ENCODE results near the gene THBS2.

The THBS2 gene

DNA sequence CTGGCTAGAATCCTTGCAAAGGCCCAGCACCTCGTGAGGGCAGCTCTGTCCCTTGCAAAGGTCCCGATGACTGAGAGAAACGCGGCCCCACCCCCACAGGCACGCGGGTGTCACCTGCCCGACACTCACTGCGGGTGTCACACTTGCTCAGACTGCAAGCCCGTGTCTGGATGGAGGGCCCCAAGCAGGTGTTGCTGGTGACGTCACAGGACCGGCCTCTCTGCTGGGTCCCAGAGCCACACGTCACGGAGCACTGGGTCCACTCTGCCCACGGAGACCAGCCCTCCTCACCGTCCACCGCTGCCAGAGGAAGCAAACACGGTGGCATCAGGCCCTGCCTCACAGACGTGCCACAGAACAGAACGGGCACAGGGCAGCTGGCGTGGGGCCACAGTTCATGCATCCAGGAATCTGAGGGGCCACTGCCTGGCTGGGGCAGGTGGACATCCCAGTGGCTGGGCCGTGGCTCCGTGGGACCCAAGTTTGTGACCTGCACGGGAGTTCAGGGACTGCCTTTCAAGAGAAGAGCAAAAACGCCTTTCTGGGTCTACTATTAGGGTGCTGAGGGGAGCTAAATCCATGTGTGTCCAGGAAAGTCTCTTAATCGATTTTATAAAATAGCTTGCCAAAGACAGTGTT, 16.0 kb downstream of the THBS2 start:
- Histone ChIP-seq H3K4me3 (no peak overlapping the region), H3K27ac (peak overlapping the region in 1 of 2 donors; percentile 81)
- TF ChIP-seq, protein P1, sequence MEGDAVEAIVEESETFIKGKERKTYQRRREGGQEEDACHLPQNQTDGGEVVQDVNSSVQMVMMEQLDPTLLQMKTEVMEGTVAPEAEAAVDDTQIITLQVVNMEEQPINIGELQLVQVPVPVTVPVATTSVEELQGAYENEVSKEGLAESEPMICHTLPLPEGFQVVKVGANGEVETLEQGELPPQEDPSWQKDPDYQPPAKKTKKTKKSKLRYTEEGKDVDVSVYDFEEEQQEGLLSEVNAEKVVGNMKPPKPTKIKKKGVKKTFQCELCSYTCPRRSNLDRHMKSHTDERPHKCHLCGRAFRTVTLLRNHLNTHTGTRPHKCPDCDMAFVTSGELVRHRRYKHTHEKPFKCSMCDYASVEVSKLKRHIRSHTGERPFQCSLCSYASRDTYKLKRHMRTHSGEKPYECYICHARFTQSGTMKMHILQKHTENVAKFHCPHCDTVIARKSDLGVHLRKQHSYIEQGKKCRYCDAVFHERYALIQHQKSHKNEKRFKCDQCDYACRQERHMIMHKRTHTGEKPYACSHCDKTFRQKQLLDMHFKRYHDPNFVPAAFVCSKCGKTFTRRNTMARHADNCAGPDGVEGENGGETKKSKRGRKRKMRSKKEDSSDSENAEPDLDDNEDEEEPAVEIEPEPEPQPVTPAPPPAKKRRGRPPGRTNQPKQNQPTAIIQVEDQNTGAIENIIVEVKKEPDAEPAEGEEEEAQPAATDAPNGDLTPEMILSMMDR (IDR thresholded peaks at IDR 0.05): no peak
- no peak for DNase-seq (ENCODE audit: low spot score)

DNA sequence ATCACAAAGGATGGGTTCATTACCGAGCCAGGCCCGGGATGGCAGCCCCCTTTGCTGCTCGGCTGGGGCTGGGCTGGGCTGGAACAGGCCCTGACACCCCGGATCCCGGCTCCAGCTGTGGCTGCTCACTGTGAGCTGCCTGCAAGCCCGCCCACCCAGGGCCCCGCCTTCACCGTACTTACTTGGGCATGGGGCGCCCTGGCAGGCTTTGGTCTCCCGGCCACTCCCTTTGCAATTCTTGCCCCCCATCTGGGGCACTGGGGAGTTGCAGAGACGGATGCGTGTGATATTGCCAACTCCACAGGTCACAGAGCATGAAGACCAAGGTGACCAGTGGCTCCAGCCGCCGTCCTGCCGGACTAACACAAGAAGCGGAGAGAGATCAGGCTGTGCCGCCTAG, 16.7 kb downstream of the THBS2 start:
- Histone ChIP-seq H3K27ac (peak overlapping the region in 1 of 2 donors; percentile 81), H3K4me3 (no peak overlapping the region)
- no peak for DNase-seq (ENCODE audit: low spot score)
- TF ChIP-seq, protein P1 (IDR thresholded peaks at IDR 0.05): no peak

DNA sequence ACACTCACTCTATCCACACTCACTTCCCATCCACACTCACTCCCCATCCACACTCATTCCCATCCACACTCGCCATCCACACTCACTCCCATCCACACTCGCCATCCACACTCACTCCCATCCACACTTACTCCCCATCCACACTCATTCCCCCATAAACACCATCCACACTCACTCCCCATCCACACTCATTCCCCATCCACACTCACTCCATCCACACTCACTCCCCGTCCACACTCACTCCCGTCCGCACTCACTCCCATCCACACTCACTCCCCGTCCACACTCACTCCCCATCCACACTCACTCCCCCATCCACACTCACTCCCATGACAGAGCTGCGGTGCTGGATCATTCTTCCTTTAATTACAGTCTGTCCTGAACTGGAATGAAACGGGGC, 17.1 kb downstream of the THBS2 start:
- no peak overlapping the region for H3K4me3 ChIP-seq
- peak overlapping the region in 1 of 2 donors; percentile 81 for H3K27ac ChIP-seq
- TF ChIP-seq, protein P1 (IDR thresholded peaks at IDR 0.05): no peak

DNA sequence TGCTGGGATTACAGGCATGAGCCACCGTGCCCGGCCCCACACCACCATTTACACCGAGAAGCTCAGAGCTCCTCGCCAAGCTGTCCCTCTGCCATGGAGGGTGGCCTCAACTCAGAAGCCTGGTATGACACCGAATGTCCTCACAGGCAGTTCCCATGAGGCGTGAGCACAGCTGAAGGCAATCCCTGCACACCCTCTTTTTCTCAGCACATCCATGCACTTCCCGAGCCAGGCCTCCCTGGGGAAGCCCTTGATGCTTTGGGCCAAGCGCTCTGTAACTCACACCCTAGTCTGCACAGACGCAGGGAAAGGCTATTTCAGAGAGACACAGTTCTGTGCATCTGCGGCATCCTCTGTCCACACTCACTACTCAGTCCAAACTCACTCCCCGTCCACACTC, 18.4 kb downstream of the THBS2 start:
- Histone ChIP-seq H3K4me3 (no peak overlapping the region), H3K27ac (peak overlapping the region; percentile 7 to 81)
- TF ChIP-seq, protein P1 (IDR thresholded peaks at IDR 0.05): no peak
- DNase-seq (ENCODE audit: low spot score): peak; percentile 65

More for the DNA sequence above, 17.1 kb downstream of the THBS2 start:
- DNase-seq (ENCODE audit: low spot score): no peak

DNA sequence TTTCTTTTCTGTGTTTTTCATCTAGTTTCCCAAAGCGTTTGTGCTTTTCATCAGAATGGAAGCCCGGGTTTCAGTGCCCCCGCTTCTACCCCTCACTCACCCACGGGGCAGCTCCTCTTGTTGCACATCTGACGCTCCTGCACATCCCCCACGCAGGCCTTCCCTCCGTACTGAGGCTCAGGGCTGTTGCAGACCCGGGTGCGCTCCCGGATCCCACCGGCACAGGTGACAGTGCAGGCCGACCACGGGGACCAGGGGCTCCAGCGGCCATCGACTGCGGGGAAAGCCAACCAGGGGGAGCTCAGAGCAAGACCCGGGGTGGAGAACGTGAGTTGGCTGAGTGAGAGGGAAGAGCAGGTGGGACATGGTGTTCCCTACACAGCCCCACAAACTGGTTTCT, 19.0 kb downstream of the THBS2 start:
- Histone ChIP-seq H3K4me3 (no peak overlapping the region), H3K27ac (no peak overlapping the region)
- DNase-seq (ENCODE audit: low spot score): peak; percentile 62
- TF ChIP-seq, protein P1 (IDR thresholded peaks at IDR 0.05): no peak

DNA sequence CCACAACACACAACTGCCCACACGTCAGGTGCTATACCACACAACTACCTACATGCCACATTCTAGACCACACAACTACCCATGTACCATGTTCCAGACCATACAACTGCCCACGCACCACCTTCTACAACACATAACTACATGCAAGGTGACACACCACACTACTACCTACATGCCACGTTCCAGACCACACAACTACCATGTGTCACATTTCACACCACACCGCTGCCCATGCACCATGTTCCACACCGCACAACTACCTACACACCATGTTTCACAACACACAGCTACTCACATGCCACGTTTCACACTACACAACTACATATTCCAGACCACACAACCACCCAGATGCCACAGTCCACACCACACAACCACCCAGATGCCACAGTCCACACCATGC, 19.8 kb downstream of the THBS2 start:
- no peak overlapping the region for H3K4me3 ChIP-seq
- DNase-seq (ENCODE audit: low spot score): peak; percentile 52
- TF ChIP-seq, protein P1 (IDR thresholded peaks at IDR 0.05): no peak
- H3K27ac ChIP-seq: peak overlapping the region in 1 of 2 donors; percentile 62

DNA sequence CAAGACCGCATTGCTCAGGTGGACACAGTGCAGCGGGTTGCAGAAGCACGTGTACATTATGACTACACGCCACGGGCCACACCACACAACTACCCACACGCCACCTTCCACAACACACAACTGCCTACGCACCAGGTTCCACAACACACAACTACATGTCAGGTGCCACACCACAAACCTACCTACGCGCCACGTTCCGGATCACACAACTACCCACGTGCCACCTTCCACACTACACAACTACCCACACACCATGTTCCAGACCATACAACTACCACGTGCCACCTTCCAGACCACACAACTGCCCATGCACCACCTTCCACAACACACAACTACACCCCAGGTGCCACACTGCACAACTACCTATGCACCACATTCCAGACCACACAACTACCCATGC, 20.5 kb downstream of the THBS2 start:
- Histone ChIP-seq H3K4me3 (no peak overlapping the region), H3K27ac (peak overlapping the region in 1 of 2 donors; percentile 62)
- TF ChIP-seq, protein P1 (IDR thresholded peaks at IDR 0.05): no peak
- peak; percentile 38 for DNase-seq (ENCODE audit: low spot score)

Measured in coronary artery (tissue), 2 donors.